GM18867 (cell line): ENCODE results near the gene ROBO3.

Experiments
- ATAC-seq: cut with Tn5 transposase; IDR thresholded peaks from one replicate; pipeline ENCODE4 v1.9.1; 2021; ENCODE audit warnings: mild to moderate bottlenecking, moderate library complexity; ENCODE audit not compliant: unreplicated experiment

Gene ROBO3

DNA sequence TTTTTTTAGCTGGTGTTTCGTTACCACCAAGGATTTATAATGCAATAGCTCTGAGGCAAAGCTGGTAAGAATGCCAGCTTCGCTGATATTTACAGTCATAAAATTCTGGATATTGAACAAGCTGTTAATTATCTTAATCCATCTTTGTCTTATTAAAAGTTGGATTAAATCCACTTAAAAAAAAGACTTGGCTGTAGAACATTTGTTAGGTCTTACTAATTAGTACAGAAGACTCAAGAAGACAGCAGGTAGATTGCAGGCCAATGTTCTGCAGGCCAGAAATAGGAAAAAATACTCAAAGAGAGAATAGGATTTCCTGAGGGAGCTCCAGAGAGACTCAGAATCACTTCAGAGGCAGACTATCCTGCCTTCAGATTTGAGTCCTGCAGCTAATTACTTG lies 24.9 kb downstream of the ROBO3 start:
- no peak for ATAC-seq

DNA sequence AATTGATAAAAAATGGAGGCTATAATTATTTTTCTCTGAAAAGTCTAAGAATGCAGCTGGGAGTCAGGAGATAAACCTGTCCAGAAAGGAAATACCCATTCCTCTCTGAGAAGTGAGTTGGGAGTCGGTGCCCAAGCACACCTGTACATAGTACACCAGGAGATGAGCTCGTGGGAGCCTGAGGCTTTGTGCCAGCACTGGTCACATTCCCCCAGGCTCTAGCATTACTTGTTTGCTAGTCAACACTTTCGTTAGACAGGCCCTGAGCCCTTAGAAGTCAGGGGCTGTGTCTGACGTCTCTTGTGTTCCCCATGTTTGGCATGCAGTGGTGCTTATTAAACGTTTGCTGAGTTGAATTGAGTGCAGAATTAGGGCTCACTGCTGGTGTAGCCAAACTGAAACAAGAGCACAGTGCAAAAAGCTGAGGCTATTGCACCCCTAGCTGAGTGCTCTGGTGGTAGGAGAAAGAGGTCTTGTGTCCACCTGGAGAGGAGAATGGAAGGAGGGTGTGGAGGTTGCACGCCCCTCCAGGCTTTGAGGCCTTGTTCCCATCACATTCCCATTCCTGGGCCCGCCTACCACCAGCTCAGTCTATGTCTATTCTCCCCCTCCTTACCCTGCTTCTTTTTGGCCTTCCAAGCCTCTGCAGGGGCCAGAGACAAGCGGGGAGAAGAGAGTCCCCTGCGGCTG lies 25.6 kb downstream of the ROBO3 start:
- ATAC-seq = no peak

DNA sequence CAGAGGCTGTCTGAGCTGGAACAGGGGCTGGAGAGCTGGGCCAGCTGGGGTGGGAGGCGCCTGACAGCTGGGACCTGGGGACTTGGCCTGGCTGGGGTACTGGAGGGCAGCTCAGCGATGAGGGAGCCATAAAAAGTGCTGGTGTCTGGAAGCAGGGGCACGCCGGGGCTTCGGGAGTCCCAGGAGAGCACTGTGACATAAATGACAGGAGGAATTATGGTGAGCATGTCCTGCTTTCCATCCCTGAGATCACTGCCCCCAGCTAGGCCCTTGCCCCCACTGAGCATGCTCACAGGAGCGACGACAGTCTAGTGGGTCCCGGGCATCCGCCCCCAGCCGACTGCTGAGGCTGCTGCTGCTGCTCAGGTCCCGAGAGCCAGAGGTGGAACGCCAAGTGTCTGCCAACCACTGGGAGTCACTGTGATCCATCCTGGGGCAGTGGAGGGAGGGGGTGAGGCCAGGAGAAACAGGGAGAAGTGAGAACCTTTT lies 26.2 kb downstream of the ROBO3 start:
- no peak for ATAC-seq

DNA sequence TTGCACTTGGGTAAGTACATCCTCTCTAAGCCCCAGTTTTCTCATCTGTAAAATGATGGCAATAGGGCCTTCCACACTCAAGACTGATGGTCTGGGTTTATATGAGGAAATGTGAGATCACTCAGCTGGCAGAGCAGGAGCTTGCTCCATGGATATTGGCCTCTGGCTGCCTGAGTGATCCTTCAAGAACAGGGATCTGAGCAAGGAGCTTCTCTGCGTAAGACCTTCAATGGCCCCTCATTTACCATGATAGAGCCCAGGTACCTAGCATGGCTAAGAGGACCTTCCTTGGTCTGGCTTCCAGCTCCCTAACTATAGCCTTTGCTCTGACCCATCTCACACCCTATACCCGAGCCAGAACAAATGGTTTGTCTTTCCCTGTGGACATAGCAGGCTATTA lies 26.9 kb downstream of the ROBO3 start:
- ATAC-seq = no peak

DNA sequence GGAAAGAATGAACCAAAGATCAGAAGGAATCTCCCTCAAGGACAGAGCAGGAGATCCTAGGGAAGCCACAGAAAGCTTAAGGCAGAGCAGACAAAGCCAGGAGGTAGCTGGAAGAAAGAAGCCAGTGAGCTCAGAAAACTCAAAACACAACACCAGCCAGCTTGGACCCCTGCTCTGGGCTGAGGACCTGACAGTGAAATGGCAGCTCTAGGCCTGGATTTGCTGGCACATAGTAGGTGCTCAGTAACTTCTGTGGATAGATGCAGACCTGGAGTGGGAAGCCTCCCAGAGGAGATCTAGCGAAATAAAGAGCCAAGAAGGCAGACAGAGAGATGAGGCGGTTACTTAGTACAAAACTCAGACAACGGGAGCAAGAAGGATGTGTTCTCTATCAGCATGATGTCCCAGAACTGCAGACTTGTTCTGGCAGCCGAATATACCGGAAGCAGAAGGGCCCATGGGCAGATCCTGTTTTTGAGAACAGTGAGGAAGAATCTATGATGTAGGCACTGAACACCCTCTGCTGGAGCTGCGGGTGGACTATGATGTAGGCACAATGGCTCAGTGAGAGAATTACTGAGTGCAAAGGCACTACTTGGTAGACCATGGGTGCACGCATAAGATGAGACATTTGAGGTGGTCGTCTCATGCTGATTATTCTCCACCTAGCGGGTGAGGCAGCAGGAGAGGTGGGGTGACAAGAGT lies 27.7 kb downstream of the ROBO3 start:
- no peak for ATAC-seq

DNA sequence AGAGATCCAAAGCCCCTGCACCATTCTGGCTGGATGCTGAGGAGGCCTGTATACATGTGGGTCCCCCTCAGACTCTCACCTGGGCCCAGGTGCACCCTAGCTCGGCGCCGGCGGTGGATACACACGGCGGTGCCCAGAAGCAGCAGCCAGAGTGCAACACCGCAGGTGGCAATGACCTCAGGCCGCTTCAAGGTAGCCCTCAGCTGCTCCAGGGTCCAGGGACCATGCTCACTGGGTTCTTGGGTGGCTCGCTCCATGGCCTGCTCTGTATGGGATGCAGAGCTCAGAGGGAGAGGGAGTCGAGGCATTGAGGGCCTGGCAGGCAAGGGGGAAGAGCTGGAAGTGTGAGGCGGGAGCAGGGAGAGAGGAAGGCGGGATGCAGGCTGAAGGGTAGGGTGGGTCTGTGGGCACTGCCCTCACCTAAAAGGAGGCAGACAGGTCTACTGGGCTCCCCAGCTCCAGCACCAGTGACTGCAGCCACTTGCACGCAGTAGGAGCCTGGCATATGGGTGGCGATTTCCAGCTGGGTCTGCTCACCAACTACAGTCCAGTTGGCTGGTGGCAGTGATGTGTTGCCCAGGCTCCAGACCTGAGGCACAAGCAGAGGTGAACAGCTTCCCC lies 28.7 kb downstream of the ROBO3 start:
- ATAC-seq = no peak

DNA sequence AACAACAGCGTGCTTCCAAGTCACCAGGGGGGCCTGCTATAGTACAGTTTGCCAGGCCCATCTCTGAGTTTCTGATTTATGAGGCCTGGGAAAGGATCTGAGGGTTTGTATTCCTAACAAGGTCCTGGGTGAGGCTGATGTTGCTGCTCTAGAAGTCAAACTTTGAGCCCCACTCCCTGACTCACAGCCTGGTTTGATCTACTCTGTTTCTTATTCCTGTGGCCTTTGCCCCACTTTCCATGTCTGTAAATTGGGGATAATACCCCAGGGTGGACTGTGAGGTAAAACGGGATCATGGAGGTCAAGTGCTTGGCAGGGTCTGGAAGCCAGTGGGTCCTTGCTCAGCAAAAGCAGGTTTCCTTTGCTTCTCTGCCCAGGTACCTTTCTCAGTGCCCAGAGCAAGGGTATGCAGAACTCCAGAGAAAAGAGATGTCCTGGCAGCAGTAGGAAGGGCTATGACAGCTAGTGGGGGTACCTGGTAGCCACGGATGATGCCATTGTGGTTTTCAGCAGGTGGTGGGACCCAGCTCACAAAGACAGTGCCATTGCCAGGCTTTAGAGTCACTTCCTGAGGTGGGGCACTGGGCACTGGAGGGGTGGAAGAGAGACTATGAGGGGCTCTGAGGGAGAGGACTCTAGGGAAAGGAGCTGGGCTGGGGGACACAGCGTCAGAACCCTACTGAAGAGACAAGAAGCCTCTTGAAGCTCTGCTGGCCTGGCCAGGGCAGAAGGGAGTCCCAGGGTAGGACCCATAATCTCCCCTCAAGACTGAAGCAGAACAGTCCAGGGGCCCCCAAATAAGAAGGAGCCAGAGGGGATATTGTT lies 29.6 kb downstream of the ROBO3 start:
- no peak for ATAC-seq

DNA sequence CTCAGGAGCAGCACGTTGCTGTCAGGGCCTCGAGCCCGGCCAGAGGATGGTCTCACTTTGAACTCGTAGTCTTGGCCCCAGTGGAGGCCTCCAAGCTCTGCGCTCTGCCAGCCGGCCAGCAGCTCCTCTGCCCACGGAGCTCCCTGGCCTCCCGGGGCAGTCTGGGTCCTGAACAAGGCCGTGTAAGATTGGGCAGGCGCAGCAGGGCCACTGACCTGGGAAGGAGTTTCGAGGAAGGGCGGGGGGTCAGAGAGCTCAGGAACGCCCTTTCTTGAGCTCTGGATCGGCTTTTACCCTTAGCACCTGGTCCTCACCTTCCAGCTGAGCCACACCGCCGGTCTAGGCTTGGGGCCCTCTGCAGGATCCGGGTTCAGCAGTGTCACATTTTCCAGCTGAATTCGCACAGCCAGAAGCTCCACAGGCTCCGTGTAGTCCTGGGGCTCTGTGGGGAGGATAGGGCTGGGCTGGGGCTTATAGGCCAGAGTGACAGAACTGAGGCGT lies 30.3 kb downstream of the ROBO3 start:
- ATAC-seq = no peak

DNA sequence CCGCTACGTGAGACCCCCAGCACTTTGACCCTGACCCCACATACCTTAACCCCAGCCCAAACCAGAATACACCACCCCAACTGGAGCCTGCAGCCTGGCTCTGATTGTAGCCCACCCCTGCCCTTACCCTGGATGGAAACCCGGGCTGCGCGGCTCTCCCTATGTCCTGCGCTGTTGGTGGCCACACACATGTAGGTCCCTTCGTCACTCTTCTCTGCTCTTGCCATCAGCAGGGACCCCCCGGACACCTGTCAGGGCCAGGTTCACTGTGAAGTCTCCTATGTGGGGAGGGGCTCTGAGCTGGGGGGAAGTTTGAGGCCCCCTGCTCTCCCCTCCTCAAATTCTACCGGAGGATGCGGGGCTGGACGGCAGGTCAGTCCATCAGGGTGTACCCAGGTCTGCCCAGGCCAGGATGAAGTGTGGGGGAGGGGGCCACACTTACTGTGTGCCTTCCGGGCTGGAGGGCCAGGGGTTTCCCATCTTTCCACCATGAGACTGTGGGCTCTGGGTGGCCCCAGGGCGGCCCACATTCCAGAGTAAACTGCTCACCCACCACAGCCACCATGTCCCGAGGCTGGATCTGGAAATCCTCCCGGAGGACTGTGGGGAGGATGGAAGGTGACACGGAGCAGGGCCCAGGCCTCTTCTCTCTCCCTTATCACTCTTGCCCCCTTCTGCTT lies 31.0 kb downstream of the ROBO3 start:
- no peak for ATAC-seq

DNA sequence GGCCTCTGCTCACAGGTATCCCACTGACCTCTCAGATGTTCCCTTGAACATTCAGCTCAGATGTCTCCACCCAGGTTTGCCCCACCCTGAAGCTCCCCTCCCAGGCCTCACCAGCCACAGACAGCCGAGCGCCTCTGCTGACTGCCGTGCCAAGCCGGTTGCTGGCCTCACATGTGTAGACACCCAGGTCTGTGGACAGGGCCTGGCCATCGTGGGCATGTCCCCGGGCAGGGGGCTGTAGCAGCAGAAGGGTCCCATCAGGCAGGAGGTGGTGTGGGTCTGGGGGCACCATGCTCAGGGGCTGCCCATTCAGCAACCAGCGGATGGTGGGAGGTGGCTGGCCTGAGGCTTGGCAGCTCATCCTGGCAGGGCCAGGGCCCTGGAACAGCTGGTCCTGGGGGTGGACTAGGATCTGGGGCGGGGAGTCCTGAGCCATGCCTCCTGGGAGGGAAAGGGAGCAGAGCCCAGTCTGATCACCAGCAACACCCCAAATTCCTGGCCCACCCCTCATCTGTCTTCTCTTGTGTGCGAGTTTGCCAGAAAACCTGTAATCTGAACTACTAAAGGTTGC lies 31.7 kb downstream of the ROBO3 start:
- ATAC-seq = no peak

DNA sequence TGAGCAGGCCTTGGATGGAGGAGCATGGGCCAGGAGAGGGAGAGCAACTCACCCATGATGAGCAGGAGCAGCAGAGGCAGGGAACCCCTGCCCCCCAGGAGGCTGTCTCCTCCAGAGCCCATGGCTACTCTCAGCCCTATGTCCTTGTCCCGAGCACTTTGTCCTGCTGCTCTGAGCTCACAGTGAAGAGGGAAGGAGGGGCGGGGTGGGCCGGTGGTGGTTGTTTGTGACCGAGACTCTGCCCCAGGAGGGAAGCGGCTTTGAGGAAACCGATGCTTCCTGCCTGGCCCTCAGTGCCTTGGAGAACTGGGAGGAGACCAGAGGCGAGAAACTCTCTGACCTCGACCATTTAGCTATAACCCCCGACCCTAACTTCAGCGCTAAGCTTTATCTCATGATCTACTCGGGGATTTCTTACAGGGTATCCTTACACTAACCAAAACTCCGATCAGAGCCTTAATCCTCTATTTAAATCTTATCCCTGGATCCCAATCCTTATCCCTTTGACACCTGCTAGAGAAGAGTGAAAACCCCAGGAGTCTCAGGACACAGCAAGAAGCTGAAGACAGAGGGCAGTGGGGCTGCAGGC lies 32.5 kb downstream of the ROBO3 start, which contains the start of gene ROBO4:
Gene ROBO4 (minus strand): TSS at position 192 of the 589 bp plus-strand sequence. CDS start 70 bp downstream, at position 122.
- no peak for ATAC-seq

DNA sequence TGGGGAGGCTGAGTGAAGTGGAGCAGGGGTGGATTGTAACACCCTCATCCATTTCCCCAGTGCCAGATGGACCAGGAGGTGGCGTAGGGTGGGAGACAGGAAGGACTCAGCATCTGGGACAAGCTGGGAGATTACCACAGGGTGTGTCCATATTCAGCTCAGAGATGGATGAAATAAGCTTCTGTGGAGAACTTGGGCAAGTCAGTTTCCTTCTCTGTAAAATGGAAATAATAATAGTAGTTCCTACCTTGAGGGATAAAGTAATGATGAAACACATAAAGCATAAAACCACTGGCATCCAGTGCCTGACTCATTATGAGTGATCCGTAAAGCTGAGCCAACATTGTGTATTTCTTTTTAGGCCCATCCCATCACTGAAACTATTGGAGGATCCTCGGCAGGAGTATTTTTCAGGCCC lies 33.0 kb downstream of the ROBO3 start:
- no peak for ATAC-seq

DNA sequence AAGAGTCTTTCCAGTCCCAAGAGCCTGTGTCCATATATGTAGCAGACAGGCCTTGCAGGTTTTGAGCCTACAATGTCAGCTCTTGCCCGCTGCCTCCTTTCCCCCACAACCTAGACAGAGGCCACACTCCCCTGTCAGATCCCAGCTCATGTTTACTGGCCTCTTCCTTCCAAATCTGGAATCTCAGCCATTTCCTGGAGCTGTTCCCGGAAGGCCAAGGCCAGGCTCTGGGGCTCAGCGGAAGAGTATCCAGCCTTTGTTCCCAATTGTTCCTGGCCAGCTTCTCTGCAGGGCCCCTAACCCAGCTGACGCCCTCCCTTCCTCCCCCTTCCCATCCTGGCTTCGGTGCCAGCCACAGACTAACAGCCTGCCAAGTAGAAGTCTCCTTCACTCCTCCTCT lies 33.5 kb downstream of the ROBO3 start:
- no peak for ATAC-seq

DNA sequence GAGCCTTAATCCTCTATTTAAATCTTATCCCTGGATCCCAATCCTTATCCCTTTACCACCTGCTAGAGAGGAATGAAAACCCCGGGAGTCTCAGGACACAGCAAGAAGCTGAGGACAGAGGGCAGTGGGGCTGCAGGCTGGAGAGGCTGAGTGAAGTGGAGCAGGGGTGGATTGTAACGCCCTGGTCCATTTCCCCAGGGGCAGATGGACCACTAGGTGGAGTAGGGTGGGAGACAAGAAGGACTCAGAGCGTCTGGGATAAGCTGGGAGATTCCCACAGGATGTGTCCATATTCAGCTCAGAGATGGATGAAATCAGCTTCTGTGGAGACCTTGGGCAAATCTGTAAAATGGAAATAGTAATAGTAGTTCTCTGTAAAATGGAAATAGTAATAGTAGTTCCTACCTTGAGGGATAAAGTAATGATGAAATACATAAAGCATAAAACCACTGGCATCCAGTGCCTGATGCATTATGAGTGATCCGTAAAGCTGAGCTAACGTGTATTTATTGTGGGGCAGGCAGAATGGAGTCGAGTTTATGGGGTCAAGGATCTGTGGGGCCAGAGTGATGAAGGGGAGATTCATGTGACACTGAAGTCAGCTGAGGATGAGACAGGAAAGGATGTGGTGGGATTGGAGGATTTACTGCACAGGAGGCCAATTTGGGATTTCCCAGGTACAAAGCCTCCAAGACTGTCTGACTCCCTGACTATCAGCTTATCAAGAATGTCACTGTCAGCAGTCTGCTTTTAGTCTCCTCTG lies 34.3 kb downstream of the ROBO3 start:
- ATAC-seq = no peak

DNA sequence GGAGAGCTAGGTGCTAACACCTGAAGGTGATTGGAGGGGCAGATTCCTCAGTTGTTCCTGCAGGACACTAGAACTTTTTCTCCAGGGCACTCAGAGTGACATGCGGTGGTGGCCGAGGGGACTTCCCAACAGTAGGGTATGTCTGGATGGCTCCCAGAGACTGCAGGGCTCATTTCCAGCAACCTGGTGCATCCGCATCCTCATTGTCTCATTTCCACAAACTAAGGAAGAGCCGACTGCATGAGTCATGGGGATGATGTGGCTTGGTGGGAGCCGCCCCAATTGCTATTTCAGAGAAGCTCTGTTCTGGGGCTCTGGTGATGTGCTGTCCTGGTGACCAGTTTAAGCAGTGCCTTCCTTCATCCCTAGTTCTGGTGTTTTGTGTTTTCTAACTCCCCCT lies 35.2 kb downstream of the ROBO3 start:
- ATAC-seq = no peak

DNA sequence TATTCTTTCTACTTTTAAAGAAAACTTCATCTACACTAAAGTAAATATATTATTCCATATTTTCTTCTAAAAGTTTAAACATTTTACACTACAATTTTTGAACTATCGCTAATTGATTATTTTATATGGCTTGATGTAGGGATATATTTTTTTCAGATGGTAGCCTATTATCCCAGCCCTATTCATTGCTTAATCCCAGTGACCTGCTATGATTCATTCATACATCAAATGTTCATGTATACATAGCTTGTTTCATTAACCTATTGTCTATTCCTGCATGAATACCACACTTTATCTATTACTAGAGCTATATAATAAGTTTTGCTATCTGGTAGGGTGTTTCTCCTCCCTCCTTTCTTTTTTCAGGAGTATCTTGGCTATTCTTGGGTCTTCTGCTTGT lies 37.4 kb downstream of the ROBO3 start:
- no peak for ATAC-seq

DNA sequence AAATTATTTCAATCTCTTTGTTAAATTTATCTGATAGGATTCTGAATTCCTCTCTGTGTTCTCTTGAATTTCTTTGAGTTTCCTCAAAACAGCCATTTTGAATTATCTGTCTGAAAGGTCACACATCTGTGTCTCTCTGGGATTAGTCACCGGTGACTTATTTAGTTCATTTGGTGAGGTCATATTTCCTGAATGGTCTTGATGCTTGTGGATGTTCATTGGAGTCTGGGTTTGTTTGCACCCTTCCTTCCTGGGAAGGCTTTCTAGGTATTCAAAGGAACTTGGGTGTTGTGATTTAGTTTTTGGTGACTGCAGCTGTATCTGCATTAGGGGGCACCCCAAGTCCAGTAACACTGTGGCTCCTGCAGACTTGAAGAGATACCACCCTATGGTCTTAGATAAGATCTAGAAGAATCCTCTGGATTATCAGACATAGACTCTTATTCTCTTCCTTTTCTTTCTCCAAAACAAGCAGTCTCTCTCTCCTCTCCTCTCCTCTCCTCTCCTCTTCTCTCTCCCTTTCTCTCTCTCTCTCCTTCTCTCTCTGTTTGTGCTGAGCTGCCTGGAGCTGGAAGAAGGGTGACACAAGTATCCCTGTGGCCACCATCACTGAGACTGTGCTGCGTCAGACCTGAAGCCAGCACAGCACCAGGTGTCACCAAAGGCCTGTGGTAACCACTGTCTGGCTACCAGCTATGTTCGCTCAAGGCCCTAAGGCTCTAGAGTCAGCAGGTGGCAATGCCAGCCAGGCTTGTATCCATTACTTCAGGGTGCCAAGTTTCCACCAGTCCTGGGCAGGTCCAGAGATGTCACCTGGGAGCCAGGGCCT lies 50.5 kb downstream of the ROBO3 start:
- no peak for ATAC-seq

DNA sequence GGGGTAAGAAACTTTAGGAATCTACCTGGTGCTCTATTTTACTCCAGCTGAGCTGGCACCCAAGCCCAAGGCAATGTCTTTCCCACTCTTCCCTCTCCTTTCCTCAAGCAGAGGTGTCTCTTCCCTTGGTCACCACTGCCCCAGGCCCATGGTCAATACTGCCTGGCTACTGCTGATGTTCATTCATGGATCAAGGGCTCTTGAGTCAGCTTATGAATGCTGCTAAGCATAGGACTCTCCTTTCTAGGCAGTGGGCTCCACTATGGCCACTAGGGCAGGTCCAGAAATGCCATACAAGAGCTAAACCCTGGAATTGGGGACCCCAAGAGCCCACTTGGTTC lies 51.1 kb downstream of the ROBO3 start:
- no peak for ATAC-seq
